ENCODE results near the gene BECN2.

- TF ChIP-seq CTCF (IDR thresholded peaks at IDR 0.05; ENCODE audit: poor library complexity) (no peak), EZH2 (IDR thresholded peaks at IDR 0.05; ENCODE audit: borderline replicate concordance) (no peak), EZH2phosphoT487 (IDR thresholded peaks at IDR 0.05; ENCODE audit: low read depth, severe bottlenecking, unreplicated experiment) (no peak)
These were observed 17.8 kb upstream of the BECN2 start for GRCh38 chr1:241939798-241940197.
